HCT116 (cell line): ENCODE measurements around the gene TGFBR3. TPM values are rescaled to one million over a fixed set of nuclear protein-coding genes. Genes with fewer than 3 reads are reported as not detected.

Source experiments
- ATAC-seq: fragments of 200-7000 bp; cut with Tn5 transposase; 2 replicates; pipeline ENCODE4 v1.9.1; 2020; ENCODE audit warnings: mild to moderate bottlenecking, moderate library complexity
- BruUV-seq: library from RNA; stranded (reverse); fragments of 400-500 nt; replicated peaks from 2 replicates; lab custom pipeline; 2021; lab: Mats Ljungman, UMichigan
- CTCF ChIA-PET: fragments of 300-600 bp; sonication (Branson Sonifier 250); formaldehyde crosslinking; loops from one replicate; lab custom pipeline; 2021; ENCODE audit warnings: antibody characterized with exemption; lab: Charles Lee
- POLR2A ChIA-PET: fragments of 300-600, 350-600 bp; sonication (Branson Sonifier 250); formaldehyde crosslinking; loops from one replicate; lab custom pipeline; 2021; ENCODE audit warnings: antibody characterized with exemption; lab: Charles Lee
- RAD21 ChIA-PET, 2 experiments: fragments of 300-600 bp; sonication (Branson Sonifier 250); formaldehyde crosslinking; loops; one replicate each; lab custom pipeline; 2023; ENCODE audit warnings: low total read pairs in 2 of 2; ENCODE audit not compliant: uncharacterized antibody in 2 of 2, unreplicated experiment in 2 of 2, low non-redundant PET in 1 of 2; lab: Charles Lee
- DNase-seq: peaks from one replicate; pipeline ENCODE4 v3.0.0-alpha.2; 2010; ENCODE audit warnings: low read depth, low spot score
- H2AFZ ChIP-seq: fragments of 200-600 bp; shearing (Covaris generic), sonication (generic); 2 replicates; pipeline ENCODE4 v1.6.1; 2017; ENCODE audit warnings: low read depth, mixed run types, mixed read lengths, antibody characterized with exemption, low read length; ENCODE audit not compliant: poor library complexity, severe bottlenecking
- H3K27ac ChIP-seq: 2 replicates; pipeline ENCODE4 v1.5.1; 2012; ENCODE audit warnings: low read depth, low read length
- H3K27me3 ChIP-seq: fragments of 200-600 bp; sonication (generic); 2 replicates; pipeline ENCODE4 v1.6.1; 2016; ENCODE audit warnings: mixed run types, low read length, mixed read lengths; ENCODE audit not compliant: insufficient read depth
- H3K36me3 ChIP-seq, 2 experiments: fragments of 200-500 bp in 1 of 2; fragments of 200-600 bp in 1 of 2; sonication (Bioruptor generic) in 1 of 2; sonication (generic) in 1 of 2; 2 replicates each; pipeline versions ENCODE4 v1.5.1 to v1.6.1; 2014 to 2016; ENCODE audit warnings: low read length in 2 of 2, inconsistent platforms in 1 of 2, mixed read lengths in 1 of 2, mixed run types in 1 of 2; ENCODE audit not compliant: insufficient read depth in 2 of 2, control insufficient read depth in 1 of 2
- H3K4me1 ChIP-seq, 2 experiments: fragments of 200-600 bp in 1 of 2; sonication (generic) in 1 of 2; 2 replicates each; pipeline versions ENCODE4 v1.5.1 to v1.6.1; 2012 to 2017; ENCODE audit warnings: low read length in 2 of 2, inconsistent platforms in 1 of 2, mild to moderate bottlenecking in 1 of 2, mixed read lengths in 1 of 2, mixed run types in 1 of 2, moderate library complexity in 1 of 2; ENCODE audit not compliant: insufficient read depth in 2 of 2, control insufficient read depth in 1 of 2
- H3K4me2 ChIP-seq: fragments of 200-600 bp; sonication (generic); 2 replicates; pipeline ENCODE4 v1.6.1; 2017; ENCODE audit warnings: mixed run types, low read length, mixed read lengths
- H3K4me3 ChIP-seq, 2 experiments: fragments of 200-600 bp in 1 of 2; sonication (generic) in 1 of 2; replicated peaks in 1 of 2; 2 replicates each; pipeline ENCODE4 v1.5.1; 2011 to 2016; ENCODE audit warnings: low read length in 2 of 2, control low read depth in 1 of 2, low read depth in 1 of 2, mild to moderate bottlenecking in 1 of 2, mixed read lengths in 1 of 2, mixed run types in 1 of 2
- H3K79me2 ChIP-seq: fragments of 200-600 bp; sonication (generic); 2 replicates; pipeline ENCODE4 v1.6.1; 2017; ENCODE audit warnings: mild to moderate bottlenecking, mixed run types, low read length, moderate library complexity, mixed read lengths; ENCODE audit not compliant: insufficient read depth
- H3K9ac ChIP-seq: fragments of 200-600 bp; sonication (generic); 2 replicates; pipeline ENCODE4 v1.6.1; 2016; ENCODE audit warnings: low read length, mixed read lengths
- H3K9me2 ChIP-seq: fragments of 200-600 bp; sonication (generic), shearing (Covaris generic); 2 replicates; pipeline ENCODE4 v1.6.1; 2017; ENCODE audit warnings: mixed run types, mild to moderate bottlenecking, moderate library complexity; ENCODE audit not compliant: insufficient read depth
- H3K9me3 ChIP-seq, 2 experiments: fragments of 200-500 bp in 1 of 2; fragments of 200-600 bp in 1 of 2; sonication (Bioruptor generic) in 1 of 2; sonication (generic) in 1 of 2; 2 replicates each; pipeline ENCODE4 v1.6.1; 2014 to 2017; ENCODE audit warnings: low read length in 2 of 2, mixed read lengths in 2 of 2, inconsistent platforms in 1 of 2, low read depth in 1 of 2, mild to moderate bottlenecking in 1 of 2, mixed run types in 1 of 2, moderate library complexity in 1 of 2; ENCODE audit not compliant: control insufficient read depth in 1 of 2, insufficient read depth in 1 of 2
- H4K20me1 ChIP-seq: fragments of 200-600 bp; sonication (generic), shearing (Covaris generic); 2 replicates; pipeline ENCODE4 v1.6.1; 2017; ENCODE audit warnings: mixed run types, mild to moderate bottlenecking, moderate library complexity; ENCODE audit not compliant: insufficient read depth
- CEBPB ChIP-seq: IDR thresholded peaks from 2 replicates; pipeline ENCODE4 v1.6.1; 2012; ENCODE audit warnings: low read depth
- CTCF ChIP-seq, 3 experiments: fragments of 200-600 bp in 1 of 3; sonication (generic) in 1 of 3; IDR thresholded peaks in 2 of 3; conservative IDR thresholded peaks in 1 of 3; 2 replicates each; pipeline ENCODE4 v1.5.1; 2012 to 2017; ENCODE audit warnings: low read depth in 2 of 3, low read length in 2 of 3, antibody characterized with exemption in 1 of 3, borderline replicate concordance in 1 of 3, control low read depth in 1 of 3, mild to moderate bottlenecking in 1 of 3, mixed read lengths in 1 of 3, mixed run types in 1 of 3, moderate library complexity in 1 of 3; ENCODE audit not compliant: insufficient read depth in 1 of 3
- EZH2 ChIP-seq: fragments of 200-600 bp; sonication (generic); IDR thresholded peaks from 2 replicates; pipeline ENCODE4 v1.6.1; 2017; ENCODE audit warnings: antibody characterized with exemption, mixed run types
- EZH2phosphoT487 ChIP-seq: fragments of 200-600 bp; IDR thresholded peaks from 2 replicates; pipeline ENCODE4 v1.6.1; 2018; ENCODE audit warnings: antibody characterized with exemption, borderline replicate concordance
- FOSL1 ChIP-seq: IDR thresholded peaks from 2 replicates; pipeline ENCODE4 v1.6.1; 2012; ENCODE audit warnings: low read depth
- JUND ChIP-seq: IDR thresholded peaks from 2 replicates; pipeline ENCODE4 v1.6.1; 2012
- MAX ChIP-seq: IDR thresholded peaks from 2 replicates; pipeline ENCODE4 v1.6.1; 2012
- POLR2AphosphoS5 ChIP-seq: IDR thresholded peaks from 2 replicates; pipeline ENCODE4 v1.6.1; 2011; ENCODE audit warnings: mild to moderate bottlenecking, low read depth, low read length, moderate library complexity
- SIN3A ChIP-seq: IDR thresholded peaks from 2 replicates; pipeline ENCODE4 v1.6.1; 2012; ENCODE audit warnings: low read depth
- SRF ChIP-seq: IDR thresholded peaks from 2 replicates; pipeline ENCODE4 v1.6.1; 2012; ENCODE audit warnings: low read depth
- TCF7L2 ChIP-seq: IDR thresholded peaks from 2 replicates; pipeline ENCODE4 v1.7.0; 2011; ENCODE audit warnings: borderline replicate concordance, inconsistent platforms; ENCODE audit not compliant: insufficient read depth, insufficient read length; ENCODE audit errors: extremely low read depth
- YY1 ChIP-seq: IDR thresholded peaks from 2 replicates; pipeline ENCODE4 v1.6.1; 2011; ENCODE audit warnings: low read length, low read depth, moderate library complexity, mild to moderate bottlenecking; ENCODE audit not compliant: insufficient replicate concordance; ENCODE audit errors: extremely low read depth
- intact Hi-C: fragments of 100-400 bp; cut with micrococcal nuclease; formaldehyde crosslinking; loops from 2 replicates; pipeline ENCODE4 v1.10.0; 2022
- total RNA-seq: library from RNA; stranded (reverse); gene quantifications from one replicate; pipeline ENCODE4 v1.2.1, GENCODE V29; 2021; ENCODE audit not compliant: unreplicated experiment

TGFBR3 gene
- total RNA-seq, 1 experiment from 2014 or later = 7.1 TPM

GRCh38 chr1:91630803-91631202, 255.1 kb downstream of the TGFBR3 start:
- DNase-seq = no peak
- Histone ChIP-seq H3K27me3 (no peaks in the 10 kb centered on the region), H3K9me3 (no peaks in the 10 kb centered on the region), H3K27ac (no peak overlapping the region), H3K36me3 (no peaks in the 10 kb centered on the region), H3K4me1 (no peaks in the 10 kb centered on the region), H4K20me1 (no peaks in the 10 kb centered on the region), H3K9ac (no peak overlapping the region), H3K4me2 (no peak overlapping the region), H3K9me2 (no peaks in the 10 kb centered on the region), H3K4me3 (no peak overlapping the region), H2AFZ (no peak overlapping the region), H3K79me2 (no peaks in the 10 kb centered on the region)
- BruUV-seq = no TSS peak
- RAD21 ChIA-PET = no interaction called here
- CTCF ChIA-PET = no interaction called here
- intact Hi-C loops = no loop called here
- POLR2A ChIA-PET = no interaction called here
- no peak for ATAC-seq
- TF ChIP-seq SRF (no peak), YY1 (no peak), SIN3A (no peak), TCF7L2 (no peak), CTCF (IDR thresholded peaks at IDR 0.05 in 2 of 3, conservative IDR thresholded peaks at IDR 0.05 in 1 of 3; ENCODE audit: borderline replicate concordance in 1 of 3, insufficient read depth in 1 of 3, low read depth in 2 of 3, low read length in 2 of 3) (no peak), MAX (no peak), CEBPB (no peak), EZH2 (no peak), EZH2phosphoT487 (no peak), FOSL1 (no peak), JUND (no peak), POLR2AphosphoS5 (no peak)

Other genes starting within 250 kb of the TGFBR3 start
- not detected for gene BRDT, start 63.2 kb upstream of the TGFBR3 start, total RNA-seq
- gene EPHX4, start 143.8 kb upstream of the TGFBR3 start, total RNA-seq = 2.6 TPM
- gene SETSIP, start 189.3 kb upstream of the TGFBR3 start, total RNA-seq = 0.27 TPM
- gene BTBD8, start 194.2 kb upstream of the TGFBR3 start, total RNA-seq = 2.8 TPM